GM18511 (cell line): ENCODE results near the gene IL37.
A peak's percentile ranks its signal among the peaks of the same experiment; 100 is the strongest.

Experiments
- ATAC-seq: cut with Tn5 transposase; IDR thresholded peaks from one replicate; pipeline ENCODE4 v1.9.1; 2021; ENCODE audit warnings: mild to moderate bottlenecking, moderate library complexity; ENCODE audit not compliant: unreplicated experiment

The IL37 gene

GRCh38 chr2:112910865-112911264 is at the start of gene IL37:
IL37 (plus strand) TSS chr2:112911165; CDS start chr2:112913013, 1,848 bp downstream.
- no peak for ATAC-seq

DNA sequence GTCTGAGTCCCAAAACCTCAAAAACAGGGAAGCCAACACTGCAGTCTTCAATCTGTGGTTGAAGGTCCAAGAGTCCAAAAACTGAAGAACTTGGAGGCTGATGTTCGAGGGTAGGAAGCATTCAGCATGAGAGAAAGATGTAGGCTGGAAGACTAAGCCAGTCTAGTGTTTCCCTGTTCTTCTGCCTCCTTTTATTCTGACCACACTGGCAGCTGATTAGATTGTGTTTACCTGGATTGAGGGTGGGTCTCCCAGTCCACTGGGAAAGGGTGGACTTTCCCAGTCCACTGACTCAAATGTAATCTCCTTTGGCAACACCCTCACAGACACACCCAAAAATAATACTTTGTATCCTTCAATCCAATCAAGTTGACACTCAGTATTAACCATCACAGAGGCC is 46.9 kb upstream of the IL37 start:
- ATAC-seq: no peak

DNA sequence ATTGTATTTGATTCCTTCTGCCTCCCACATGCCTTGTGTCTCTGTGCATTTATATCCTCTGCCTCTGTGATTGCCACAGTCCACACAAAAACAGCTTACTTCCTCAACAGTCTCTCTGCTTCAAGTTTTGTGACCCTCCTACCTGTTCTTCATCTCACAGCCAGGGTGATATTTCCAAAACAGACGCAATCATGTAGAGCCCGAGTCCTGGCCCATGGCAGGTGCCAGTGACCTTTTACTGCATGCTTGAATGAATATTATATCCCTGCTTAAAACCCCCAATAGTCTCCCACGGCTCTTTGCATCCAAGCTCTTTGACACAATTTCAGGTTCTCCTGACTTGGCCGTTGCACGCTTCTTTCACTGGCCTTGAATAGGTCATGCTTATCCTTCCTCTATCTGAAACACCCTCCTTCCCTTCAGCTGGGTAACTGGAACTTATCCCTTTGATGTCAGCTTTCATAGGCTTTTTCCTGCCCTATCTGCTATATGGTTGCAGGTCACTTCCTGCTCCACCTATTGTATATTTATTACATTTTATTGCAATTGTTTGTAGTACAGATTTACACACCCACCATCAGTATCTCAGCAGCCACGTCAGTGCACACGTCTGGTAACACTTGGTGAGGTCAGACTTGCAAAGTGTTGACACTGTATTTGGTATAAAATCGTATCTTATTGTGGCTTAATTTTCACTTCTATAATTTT is 44.7 kb upstream of the IL37 start:
- ATAC-seq: no peak

DNA sequence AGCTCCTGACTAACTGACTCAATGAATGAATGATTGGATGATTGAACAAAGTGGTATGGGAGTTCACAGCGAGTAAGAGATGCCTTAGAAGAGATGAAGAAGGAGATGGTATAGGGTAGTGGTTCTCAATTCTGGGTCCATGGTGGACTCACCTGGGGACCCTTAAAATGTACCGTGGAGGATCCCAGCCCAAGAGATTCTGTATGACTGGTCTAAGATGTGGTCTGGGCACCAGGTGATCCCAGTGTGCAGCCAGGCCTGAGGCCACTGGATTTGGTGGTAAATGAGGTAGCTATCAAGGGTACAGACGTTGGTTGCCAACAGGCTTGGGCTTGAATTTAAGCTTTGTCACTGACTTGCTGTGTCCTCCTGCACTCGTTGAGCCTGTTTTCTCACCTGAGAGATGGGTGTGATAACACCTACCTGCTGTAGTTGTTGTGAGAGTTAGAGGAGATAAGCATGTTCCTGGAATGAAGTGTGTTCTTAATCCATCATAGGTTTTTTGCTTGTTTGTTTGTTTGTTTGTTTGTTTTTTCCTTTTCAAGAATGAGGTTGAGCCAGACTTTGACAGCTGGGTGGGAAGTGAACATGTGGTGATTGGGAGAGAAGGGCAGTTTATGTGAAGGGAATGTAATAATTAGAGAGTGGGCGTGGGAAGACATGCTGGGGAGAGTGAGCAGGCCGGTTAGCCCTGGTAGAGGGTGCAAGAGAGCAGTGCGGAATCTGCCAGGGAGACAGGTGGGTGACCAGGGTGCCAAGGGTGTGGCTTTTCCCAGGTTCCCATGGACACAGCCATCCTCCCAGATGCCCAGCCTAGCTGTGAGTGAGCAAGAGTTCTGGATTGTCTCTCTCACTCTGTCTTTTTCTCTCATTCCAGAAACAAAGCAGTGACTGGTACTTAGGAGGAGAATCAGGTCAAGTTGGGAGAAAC is 43.0 kb upstream of the IL37 start:
- ATAC-seq: no peak

GRCh38 chr2:112869258-112869842 is 41.6 kb upstream of the IL37 start:
- no peak for ATAC-seq

- ATAC-seq: no peak
Observed at GRCh38 chr2:112870841-112871835, 39.8 kb upstream of the IL37 start.

GRCh38 chr2:112876257-112876970 is 34.6 kb upstream of the IL37 start:
- no peak for ATAC-seq

GRCh38 chr2:112876971-112877361 is 34.0 kb upstream of the IL37 start:
- ATAC-seq: no peak

- ATAC-seq: no peak
Observed at GRCh38 chr2:112877423-112877822, 33.5 kb upstream of the IL37 start.

GRCh38 chr2:112879491-112880041 is 31.4 kb upstream of the IL37 start:
- no peak for ATAC-seq

- no peak for ATAC-seq
Observed at GRCh38 chr2:112880091-112880531, 30.9 kb upstream of the IL37 start.

GRCh38 chr2:112880696-112881095 is 30.3 kb upstream of the IL37 start:
- ATAC-seq: no peak

DNA sequence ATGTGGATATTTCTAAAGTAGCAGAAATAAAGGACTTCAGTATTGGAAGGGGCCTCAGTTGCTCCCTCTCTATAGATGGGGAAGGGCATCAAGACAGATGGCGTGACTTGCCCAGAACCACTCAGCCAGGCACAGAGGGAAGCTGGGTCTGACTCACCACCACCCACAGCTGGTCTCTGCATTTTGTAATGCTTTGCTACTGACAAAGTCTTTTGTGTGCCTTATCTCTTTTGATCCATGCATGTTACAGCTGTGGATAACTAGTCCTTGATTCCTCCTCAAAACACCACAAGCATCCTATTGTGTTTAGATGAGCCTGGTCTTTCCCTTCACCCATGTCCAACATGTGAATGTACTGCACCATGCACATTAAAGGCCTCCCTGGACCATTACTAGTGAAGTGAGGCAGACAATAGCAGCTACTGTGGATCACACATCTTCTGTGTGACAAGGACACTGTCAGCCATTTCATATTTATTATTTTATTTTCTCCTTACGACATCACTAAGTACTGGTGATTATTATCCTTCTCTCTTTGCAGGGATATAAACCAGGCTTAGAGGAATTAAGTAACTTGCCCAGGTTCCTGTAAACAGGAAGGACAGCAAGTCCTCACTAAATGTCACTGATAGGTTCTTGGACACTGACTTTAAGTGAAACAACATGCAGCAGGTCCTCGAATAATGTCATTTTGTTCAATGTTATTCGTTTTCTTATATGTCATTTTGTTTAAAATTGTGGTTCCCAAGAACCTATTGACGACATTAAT is 29.6 kb upstream of the IL37 start:
- peak; percentile 85 for ATAC-seq

- no peak for ATAC-seq
Observed at GRCh38 chr2:112883669-112884068, 27.3 kb upstream of the IL37 start.

GRCh38 chr2:112884869-112885505 is 26.0 kb upstream of the IL37 start:
- peak; percentile 52 for ATAC-seq

- ATAC-seq: no peak
Observed at GRCh38 chr2:112885506-112885902, 25.5 kb upstream of the IL37 start.

DNA sequence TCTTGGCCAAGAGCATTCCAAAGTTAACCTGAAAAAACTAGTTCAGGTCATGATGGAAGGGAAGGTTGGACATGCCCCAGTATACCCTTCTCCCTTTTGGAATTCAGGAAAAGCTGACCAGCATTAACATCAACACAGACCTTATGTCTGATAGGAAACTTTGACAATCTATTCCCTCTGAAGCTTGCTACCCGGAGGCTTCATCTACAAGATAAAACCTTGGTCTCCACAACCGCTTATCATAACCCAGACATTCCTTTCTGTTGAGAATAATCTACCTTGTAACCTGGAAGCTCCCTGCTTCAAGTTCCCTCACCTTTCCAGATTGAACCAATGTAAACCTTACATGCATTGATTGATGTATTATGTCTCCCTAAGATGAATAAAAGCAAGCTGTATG is 24.7 kb upstream of the IL37 start:
- no peak for ATAC-seq
